Lower leg skin (tissue), 4 donors: Measurements from ENCODE around the gene SYCE3. TPM values are rescaled to one million over a fixed set of nuclear protein-coding genes. Genes with fewer than 3 reads are reported as not detected.

Experiments used
- DNase-seq, 2 donors: peaks; one replicate each; pipeline ENCODE4 v3.0.0-alpha.2; 2019; ENCODE audit warnings: low spot score in 2 of 2
- H3K4me3 ChIP-seq: fragments of 200-600 bp; sonication (generic); 2 replicates; pipeline ENCODE4 v1.5.1; 2017; ENCODE audit warnings: mild to moderate bottlenecking, low read depth; ENCODE audit not compliant: poor library complexity, severe bottlenecking
- CTCF ChIP-seq, 3 donors: fragments of 450-650 bp; IDR thresholded peaks; one replicate each; pipeline ENCODE4 v1.5.1; 2016; ENCODE audit warnings: antibody characterized with exemption in 3 of 3, mild to moderate bottlenecking in 3 of 3, moderate library complexity in 2 of 3
- POLR2A ChIP-seq, 2 donors: fragments of 450-650 bp; IDR thresholded peaks; one replicate each; pipeline ENCODE4 v1.6.1; 2016 to 2017; ENCODE audit warnings: antibody characterized with exemption in 2 of 2, mild to moderate bottlenecking in 1 of 2, moderate library complexity in 1 of 2
- WGBS, 2 donors: methylation state at CpG; one replicate each; pipeline ENCODE4 v1.1.5; 2018; 5-methylcytosine and 5-hydroxymethylcytosine counted together
- intact Hi-C: fragments of 100-400 bp; cut with DNase I; formaldehyde crosslinking; loops from one replicate; pipeline ENCODE4 v1.15.0; 2023; ENCODE audit warnings: low total_unique reads
- total RNA-seq, 4 donors: library from RNA; depleted of rRNA; stranded (reverse); fragments of >200 nt; gene quantifications; one replicate each; pipeline ENCODE4 v1.1.0, GENCODE V29; 2016

SYCE3 gene
- total RNA-seq, 4 donors from 2014 or later, result not detected

- WGBS, 2 donors, result 69 to 83% methylated on average over 27 to 31 of the region's 44 CpGs
These were observed 58.1 kb downstream of the SYCE3 start for GRCh38 chr22:50504369-50505211.

GRCh38 chr22:50503475-50504145, 59.1 kb downstream of the SYCE3 start:
- intact Hi-C loops, result no loop called here
- TF ChIP-seq CTCF (IDR thresholded peaks at IDR 0.05) (no peak), POLR2A (IDR thresholded peaks at IDR 0.05) (no peak)
- DNase-seq, result no peak
- H3K4me3 ChIP-seq, result no peak overlapping the region
- WGBS, 2 donors, result 81 to 92% methylated on average over 14 to 25 of the region's 26 CpGs

More at GRCh38 chr22:50504369-50505211, 58.1 kb downstream of the SYCE3 start:
- TF ChIP-seq POLR2A (IDR thresholded peaks at IDR 0.05) (no peak), CTCF (IDR thresholded peaks at IDR 0.05) (no peak)
- no peak overlapping the region for H3K4me3 ChIP-seq
- DNase-seq, result no peak
- intact Hi-C loops, result no loop called here

- H3K4me3 ChIP-seq, result no peak overlapping the region
- intact Hi-C loops, result no loop called here
- 85 to 86% methylated on average over 16 to 23 of the region's 24 CpGs for WGBS, 2 donors
- no peak for DNase-seq
- TF ChIP-seq POLR2A (IDR thresholded peaks at IDR 0.05) (no peak), CTCF (IDR thresholded peaks at IDR 0.05) (no peak)
These were observed 59.9 kb downstream of the SYCE3 start for GRCh38 chr22:50502628-50503474.

GRCh38 chr22:50502096-50502495, 60.6 kb downstream of the SYCE3 start:
- 89 to 90% methylated on average over 6 of the region's 6 CpGs for WGBS, 2 donors
- intact Hi-C loops, result no loop called here
- H3K4me3 ChIP-seq, result no peak overlapping the region
- DNase-seq, result no peak
- no peak for TF ChIP-seq CTCF (IDR thresholded peaks at IDR 0.05)
- TF ChIP-seq POLR2A (IDR thresholded peaks at IDR 0.05), result no peak

Other genes with a start within 250 kb of the SYCE3 start
- 1 to 10 TPM in 3 of 4 donors, under 1 TPM in 1; 0.97 to 8.8 (median 6.5) TPM for gene DENND6B, start 235.9 kb downstream of the SYCE3 start, total RNA-seq
- 10 to 100 TPM; 32.0 to 56.3 (median 50.9) TPM for gene PPP6R2, start 219.6 kb downstream of the SYCE3 start, total RNA-seq
- 100 to 1,000 TPM in 2 of 4 donors, 10 to 100 TPM in 2; 70.8 to 123 (median 87.2) TPM for gene SBF1, start 87.9 kb downstream of the SYCE3 start, total RNA-seq
- under 1 TPM in 3 of 4 donors, not detected in 1; 0.19 to 0.56 (median 0.52) TPM for gene ADM2, start 81.4 kb downstream of the SYCE3 start, total RNA-seq
- gene MIOX, start 76.1 kb downstream of the SYCE3 start, total RNA-seq, result not detected
- 10 to 100 TPM; 34.8 to 47.2 (median 38.8) TPM for gene LMF2, start 55.2 kb downstream of the SYCE3 start, total RNA-seq
- 10 to 100 TPM; 40.7 to 54.3 (median 41.5) TPM for gene NCAPH2, start 54.7 kb downstream of the SYCE3 start, total RNA-seq
- gene SCO2, start 37.3 kb downstream of the SYCE3 start, total RNA-seq, result 1 to 10 TPM; 1.5 to 9.4 (median 4.4) TPM
- 10 to 100 TPM; 23.6 to 63.3 (median 33.5) TPM for gene TYMP, start 32.9 kb downstream of the SYCE3 start, total RNA-seq
- under 1 TPM in 2 of 4 donors, not detected in 2; 0.07 to 0.10 TPM for gene KLHDC7B, start 17.0 kb downstream of the SYCE3 start, total RNA-seq
- gene CPT1B, start 15.5 kb upstream of the SYCE3 start, total RNA-seq, result 10 to 100 TPM in 1 of 4 donors, 1 to 10 TPM in 3; 4.7 to 12.0 (median 6.8) TPM
- 10 to 100 TPM; 47.0 to 71.3 (median 66.4) TPM for gene CHKB, start 19.9 kb upstream of the SYCE3 start, total RNA-seq
- 1 to 10 TPM; 2.1 to 5.4 (median 3.6) TPM for gene MAPK8IP2, start 37.9 kb upstream of the SYCE3 start, total RNA-seq
- gene ARSA, start 65.2 kb upstream of the SYCE3 start, total RNA-seq, result 10 to 100 TPM; 23.3 to 51.8 (median 30.4) TPM
- 1 to 10 TPM; 4.0 to 8.9 (median 6.8) TPM for gene SHANK3, start 109.9 kb upstream of the SYCE3 start, total RNA-seq
- gene ACR, start 175.3 kb upstream of the SYCE3 start, total RNA-seq, result under 1 TPM in 2 of 4 donors, not detected in 2; 0.65 to 0.97 TPM
- 10 to 100 TPM in 3 of 4 donors, 1 to 10 TPM in 1; 9.5 to 17.7 (median 14.3) TPM for gene RABL2B, start 220.7 kb upstream of the SYCE3 start, total RNA-seq